ENCODE measurements around the gene UPB1. TPM values are rescaled to one million over a fixed set of nuclear protein-coding genes. Genes with fewer than 3 reads are reported as not detected.
A peak's percentile ranks its signal among the peaks of the same experiment; 100 is the strongest.

UPB1 gene
- total and polyA plus RNA-seq, 9 of the 15 experiments (the other 6 are each of a cell fraction or from before 2014, with no cell fraction given): 0.06 to 0.11 TPM; not detected in 7

- TF ChIP-seq GTF2A2 (tag; IDR thresholded peaks at IDR 0.05) (peak; percentile 67; the same call in 1 of the 2 replicates), THRAP3 (IDR thresholded peaks at IDR 0.05; ENCODE audit: borderline replicate concordance) (no peak), ZNF165 (CRISPR knock-in tag; IDR thresholded peaks at IDR 0.05; ENCODE audit: borderline replicate concordance) (no peak), ZNF263 (CRISPR knock-in tag; IDR thresholded peaks at IDR 0.05; ENCODE audit: borderline replicate concordance) (0 out of 2 replicates have a peak, but pooled peaks have one; percentile 13), HLTF (IDR thresholded peaks at IDR 0.05) (no peak; the same call in 1 of the 2 replicates), RAD21 (CRISPR knock-in tag; conservative IDR thresholded peaks at IDR 0.05 in 1 of 2, IDR thresholded peaks at IDR 0.05 in 1 of 2) (no peak), HNRNPK (IDR thresholded peaks at IDR 0.05; ENCODE audit: low read depth, low read length, poor library complexity, severe bottlenecking) (no peak), TARDBP (IDR thresholded peaks at IDR 0.05) (peak; percentile 74), DDX20 (tag; IDR thresholded peaks at IDR 0.05; ENCODE audit: low read depth) (no peak), ZC3H8 (IDR thresholded peaks at IDR 0.05) (no peak), ELF4 (CRISPR knock-in tag; IDR thresholded peaks at IDR 0.05) (no peak)
- TF ChIP-seq, protein P1, sequence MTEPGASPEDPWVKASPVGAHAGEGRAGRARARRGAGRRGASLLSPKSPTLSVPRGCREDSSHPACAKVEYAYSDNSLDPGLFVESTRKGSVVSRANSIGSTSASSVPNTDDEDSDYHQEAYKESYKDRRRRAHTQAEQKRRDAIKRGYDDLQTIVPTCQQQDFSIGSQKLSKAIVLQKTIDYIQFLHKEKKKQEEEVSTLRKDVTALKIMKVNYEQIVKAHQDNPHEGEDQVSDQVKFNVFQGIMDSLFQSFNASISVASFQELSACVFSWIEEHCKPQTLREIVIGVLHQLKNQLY (CRISPR knock-in tag; conservative IDR thresholded peaks at IDR 0.05): no peak
- TF ChIP-seq, protein P2, sequence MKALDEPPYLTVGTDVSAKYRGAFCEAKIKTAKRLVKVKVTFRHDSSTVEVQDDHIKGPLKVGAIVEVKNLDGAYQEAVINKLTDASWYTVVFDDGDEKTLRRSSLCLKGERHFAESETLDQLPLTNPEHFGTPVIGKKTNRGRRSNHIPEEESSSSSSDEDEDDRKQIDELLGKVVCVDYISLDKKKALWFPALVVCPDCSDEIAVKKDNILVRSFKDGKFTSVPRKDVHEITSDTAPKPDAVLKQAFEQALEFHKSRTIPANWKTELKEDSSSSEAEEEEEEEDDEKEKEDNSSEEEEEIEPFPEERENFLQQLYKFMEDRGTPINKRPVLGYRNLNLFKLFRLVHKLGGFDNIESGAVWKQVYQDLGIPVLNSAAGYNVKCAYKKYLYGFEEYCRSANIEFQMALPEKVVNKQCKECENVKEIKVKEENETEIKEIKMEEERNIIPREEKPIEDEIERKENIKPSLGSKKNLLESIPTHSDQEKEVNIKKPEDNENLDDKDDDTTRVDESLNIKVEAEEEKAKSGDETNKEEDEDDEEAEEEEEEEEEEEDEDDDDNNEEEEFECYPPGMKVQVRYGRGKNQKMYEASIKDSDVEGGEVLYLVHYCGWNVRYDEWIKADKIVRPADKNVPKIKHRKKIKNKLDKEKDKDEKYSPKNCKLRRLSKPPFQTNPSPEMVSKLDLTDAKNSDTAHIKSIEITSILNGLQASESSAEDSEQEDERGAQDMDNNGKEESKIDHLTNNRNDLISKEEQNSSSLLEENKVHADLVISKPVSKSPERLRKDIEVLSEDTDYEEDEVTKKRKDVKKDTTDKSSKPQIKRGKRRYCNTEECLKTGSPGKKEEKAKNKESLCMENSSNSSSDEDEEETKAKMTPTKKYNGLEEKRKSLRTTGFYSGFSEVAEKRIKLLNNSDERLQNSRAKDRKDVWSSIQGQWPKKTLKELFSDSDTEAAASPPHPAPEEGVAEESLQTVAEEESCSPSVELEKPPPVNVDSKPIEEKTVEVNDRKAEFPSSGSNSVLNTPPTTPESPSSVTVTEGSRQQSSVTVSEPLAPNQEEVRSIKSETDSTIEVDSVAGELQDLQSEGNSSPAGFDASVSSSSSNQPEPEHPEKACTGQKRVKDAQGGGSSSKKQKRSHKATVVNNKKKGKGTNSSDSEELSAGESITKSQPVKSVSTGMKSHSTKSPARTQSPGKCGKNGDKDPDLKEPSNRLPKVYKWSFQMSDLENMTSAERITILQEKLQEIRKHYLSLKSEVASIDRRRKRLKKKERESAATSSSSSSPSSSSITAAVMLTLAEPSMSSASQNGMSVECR (CRISPR knock-in tag; IDR thresholded peaks at IDR 0.05): peak; percentile 52; the same call in 1 of the 2 replicates
- TF ChIP-seq, protein P3, sequence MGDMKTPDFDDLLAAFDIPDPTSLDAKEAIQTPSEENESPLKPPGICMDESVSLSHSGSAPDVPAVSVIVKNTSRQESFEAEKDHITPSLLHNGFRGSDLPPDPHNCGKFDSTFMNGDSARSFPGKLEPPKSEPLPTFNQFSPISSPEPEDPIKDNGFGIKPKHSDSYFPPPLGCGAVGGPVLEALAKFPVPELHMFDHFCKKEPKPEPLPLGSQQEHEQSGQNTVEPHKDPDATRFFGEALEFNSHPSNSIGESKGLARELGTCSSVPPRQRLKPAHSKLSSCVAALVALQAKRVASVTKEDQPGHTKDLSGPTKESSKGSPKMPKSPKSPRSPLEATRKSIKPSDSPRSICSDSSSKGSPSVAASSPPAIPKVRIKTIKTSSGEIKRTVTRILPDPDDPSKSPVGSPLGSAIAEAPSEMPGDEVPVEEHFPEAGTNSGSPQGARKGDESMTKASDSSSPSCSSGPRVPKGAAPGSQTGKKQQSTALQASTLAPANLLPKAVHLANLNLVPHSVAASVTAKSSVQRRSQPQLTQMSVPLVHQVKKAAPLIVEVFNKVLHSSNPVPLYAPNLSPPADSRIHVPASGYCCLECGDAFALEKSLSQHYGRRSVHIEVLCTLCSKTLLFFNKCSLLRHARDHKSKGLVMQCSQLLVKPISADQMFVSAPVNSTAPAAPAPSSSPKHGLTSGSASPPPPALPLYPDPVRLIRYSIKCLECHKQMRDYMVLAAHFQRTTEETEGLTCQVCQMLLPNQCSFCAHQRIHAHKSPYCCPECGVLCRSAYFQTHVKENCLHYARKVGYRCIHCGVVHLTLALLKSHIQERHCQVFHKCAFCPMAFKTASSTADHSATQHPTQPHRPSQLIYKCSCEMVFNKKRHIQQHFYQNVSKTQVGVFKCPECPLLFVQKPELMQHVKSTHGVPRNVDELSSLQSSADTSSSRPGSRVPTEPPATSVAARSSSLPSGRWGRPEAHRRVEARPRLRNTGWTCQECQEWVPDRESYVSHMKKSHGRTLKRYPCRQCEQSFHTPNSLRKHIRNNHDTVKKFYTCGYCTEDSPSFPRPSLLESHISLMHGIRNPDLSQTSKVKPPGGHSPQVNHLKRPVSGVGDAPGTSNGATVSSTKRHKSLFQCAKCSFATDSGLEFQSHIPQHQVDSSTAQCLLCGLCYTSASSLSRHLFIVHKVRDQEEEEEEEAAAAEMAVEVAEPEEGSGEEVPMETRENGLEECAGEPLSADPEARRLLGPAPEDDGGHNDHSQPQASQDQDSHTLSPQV (IDR thresholded peaks at IDR 0.05): 0 out of 2 replicates have a peak, but pooled peaks have one; percentile 24
- TF ChIP-seq, protein P4, sequence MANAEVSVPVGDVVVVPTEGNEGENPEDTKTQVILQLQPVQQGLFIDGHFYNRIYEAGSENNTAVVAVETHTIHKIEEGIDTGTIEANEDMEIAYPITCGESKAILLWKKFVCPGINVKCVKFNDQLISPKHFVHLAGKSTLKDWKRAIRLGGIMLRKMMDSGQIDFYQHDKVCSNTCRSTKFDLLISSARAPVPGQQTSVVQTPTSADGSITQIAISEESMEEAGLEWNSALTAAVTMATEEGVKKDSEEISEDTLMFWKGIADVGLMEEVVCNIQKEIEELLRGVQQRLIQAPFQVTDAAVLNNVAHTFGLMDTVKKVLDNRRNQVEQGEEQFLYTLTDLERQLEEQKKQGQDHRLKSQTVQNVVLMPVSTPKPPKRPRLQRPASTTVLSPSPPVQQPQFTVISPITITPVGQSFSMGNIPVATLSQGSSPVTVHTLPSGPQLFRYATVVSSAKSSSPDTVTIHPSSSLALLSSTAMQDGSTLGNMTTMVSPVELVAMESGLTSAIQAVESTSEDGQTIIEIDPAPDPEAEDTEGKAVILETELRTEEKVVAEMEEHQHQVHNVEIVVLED (CRISPR knock-in tag; IDR thresholded peaks at IDR 0.05): peak; percentile 54; the same call in 1 of the 2 replicates
These were observed 60.3 kb downstream of the UPB1 start, which contains the start of gene SNRPD3 (continued) for GRCh38 chr22:24555165-24556039.

Data from K562 (cell line).